Hepatocyte (in vitro differentiated cells): ENCODE results near the gene ACR. TPM values are rescaled to one million over a fixed set of nuclear protein-coding genes. Genes with fewer than 3 reads are reported as not detected.

ENCODE experiments used
- DNase-seq: peaks from one replicate; pipeline ENCODE4 v3.0.0-alpha.2; 2016; ENCODE audit warnings: low spot score
- H2AFZ ChIP-seq: fragments of 200-600 bp; sonication (generic); 2 replicates; pipeline ENCODE4 v1.6.0; 2016; ENCODE audit warnings: antibody characterized with exemption, mild to moderate bottlenecking
- H3K27ac ChIP-seq: fragments of 200-600 bp; sonication (generic); 2 replicates; pipeline ENCODE4 v1.5.1; 2016; ENCODE audit warnings: mild to moderate bottlenecking
- H3K27me3 ChIP-seq: fragments of 200-600 bp; sonication (generic); 2 replicates; pipeline ENCODE4 v1.6.1; 2016
- H3K36me3 ChIP-seq: fragments of 200-600 bp; sonication (generic); replicated peaks from 2 replicates; pipeline ENCODE4 v1.5.1; 2016; ENCODE audit warnings: low read depth; ENCODE audit not compliant: insufficient read depth
- H3K4me1 ChIP-seq: fragments of 200-600 bp; sonication (generic); 2 replicates; pipeline ENCODE4 v1.5.1; 2016; ENCODE audit warnings: mild to moderate bottlenecking, moderate library complexity; ENCODE audit not compliant: insufficient read depth
- H3K4me2 ChIP-seq: fragments of 200-600 bp; sonication (generic); 2 replicates; pipeline ENCODE4 v1.6.0; 2016
- H3K4me3 ChIP-seq: fragments of 200-600 bp; sonication (generic); 2 replicates; pipeline ENCODE4 v1.5.1; 2016; ENCODE audit warnings: mild to moderate bottlenecking
- H3K79me2 ChIP-seq: fragments of 200-600 bp; sonication (generic); 2 replicates; pipeline ENCODE4 v1.6.0; 2017; ENCODE audit warnings: mild to moderate bottlenecking
- H3K9me2 ChIP-seq: fragments of 200-600 bp; sonication (generic); replicated peaks from 2 replicates; pipeline ENCODE4 v1.6.0; 2017; ENCODE audit warnings: mild to moderate bottlenecking; ENCODE audit not compliant: insufficient read depth
- H3K9me3 ChIP-seq: fragments of 200-600 bp; sonication (generic); 2 replicates; pipeline ENCODE4 v1.5.1; 2016; ENCODE audit warnings: low read depth, mild to moderate bottlenecking
- H4K20me1 ChIP-seq: fragments of 200-600 bp; sonication (generic); 2 replicates; pipeline ENCODE4 v1.6.0; 2016; ENCODE audit warnings: mild to moderate bottlenecking; ENCODE audit not compliant: insufficient read depth, poor library complexity, severe bottlenecking
- CTCF ChIP-seq: fragments of 200-600 bp; sonication (generic); IDR thresholded peaks from 2 replicates; pipeline ENCODE4 v1.5.1; 2016; ENCODE audit warnings: antibody characterized with exemption, mild to moderate bottlenecking; ENCODE audit not compliant: poor library complexity
- EZH2 ChIP-seq: fragments of 200-600 bp; sonication (generic); IDR thresholded peaks from 2 replicates; pipeline ENCODE4 v1.6.1; 2016; ENCODE audit warnings: antibody characterized with exemption, mild to moderate bottlenecking, borderline replicate concordance
- EZH2phosphoT487 ChIP-seq: fragments of 200-600 bp; sonication (generic); IDR thresholded peaks from one replicate; pipeline ENCODE4 v1.6.1; 2018; ENCODE audit warnings: antibody characterized with exemption, mild to moderate bottlenecking, low read depth, moderate library complexity; ENCODE audit not compliant: unreplicated experiment, severe bottlenecking
- WGBS: methylation state at CpG from one replicate; pipeline ENCODE4 v1.1.6; 2016; ENCODE audit warnings: low lambda C conversion rate; ENCODE audit errors: missing lambda C conversion rate; 5-methylcytosine and 5-hydroxymethylcytosine counted together
- polyA plus RNA-seq: library from polyadenylated mRNA; unstranded; fragments of >200 nt; fragmentation: Nextera tagmentation; extraction: Ambion mirVana; gene quantifications from 2 replicates; pipeline ENCODE4 v1.2.1, GENCODE V29; 2016
- total RNA-seq: library from RNA; depleted of rRNA; stranded (reverse); fragments of >200 nt; gene quantifications from 2 replicates; pipeline ENCODE4 v1.2.3, GENCODE V29; 2014

The ACR gene
- total and polyA plus RNA-seq, 2 experiments from 2014 or later: not detected

DNA sequence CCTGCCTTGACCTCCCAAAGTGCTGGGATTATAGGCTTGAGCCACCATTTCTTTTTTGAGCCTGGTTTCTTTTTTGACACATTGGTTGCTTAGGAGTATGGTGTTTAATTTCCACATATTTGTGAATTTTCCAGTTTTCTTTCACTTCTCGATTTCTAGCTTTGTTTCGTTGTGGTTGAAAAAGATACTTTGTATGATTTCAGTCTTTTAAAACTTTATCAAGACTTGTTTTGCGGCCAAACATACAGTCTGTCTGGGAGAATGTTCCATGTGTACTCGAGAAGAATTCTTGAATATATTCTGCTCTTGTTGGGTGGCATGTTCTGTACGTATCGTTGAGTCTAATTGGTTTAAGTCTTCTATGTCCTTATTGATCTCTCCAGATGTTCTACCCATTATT is 44.5 kb upstream of the ACR start:
- Histone ChIP-seq H3K4me3 (no peak overlapping the region), H2AFZ (no peak overlapping the region)
- TF ChIP-seq CTCF (no peak), EZH2 (no peak), EZH2phosphoT487 (no peak)

GRCh38 chr22:50694099-50694605 is 43.9 kb upstream of the ACR start:
- Histone ChIP-seq H3K4me3 (no peak overlapping the region), H4K20me1 (no peaks in the 10 kb centered on the region), H3K27ac (no peak overlapping the region), H2AFZ (no peak overlapping the region), H3K27me3 (no peaks in the 10 kb centered on the region), H3K9me2 (no peaks in the 10 kb centered on the region), H3K36me3 (no peaks in the 10 kb centered on the region), H3K79me2 (no peaks in the 10 kb centered on the region), H3K9me3 (no peaks in the 10 kb centered on the region), H3K4me2 (no peak overlapping the region), H3K4me1 (peaks cover 7% of the 10 kb centered on the region)
- TF ChIP-seq EZH2 (no peak), EZH2phosphoT487 (no peak), CTCF (no peak)
- WGBS: 60% methylated on average over 3 of the region's 3 CpGs
- no peak for DNase-seq

More for the DNA sequence above, 44.5 kb upstream of the ACR start:
- Histone ChIP-seq H3K36me3 (no peaks in the 10 kb centered on the region), H3K9me3 (no peaks in the 10 kb centered on the region), H3K9me2 (no peaks in the 10 kb centered on the region), H3K4me2 (no peak overlapping the region), H3K27me3 (no peaks in the 10 kb centered on the region), H3K4me1 (peaks cover 7% of the 10 kb centered on the region), H3K79me2 (no peaks in the 10 kb centered on the region), H3K27ac (no peak overlapping the region), H4K20me1 (no peaks in the 10 kb centered on the region)
- WGBS: 92% methylated on average over 6 of the region's 6 CpGs
- DNase-seq: no peak

GRCh38 chr22:50694766-50695420 is 43.1 kb upstream of the ACR start:
- no peaks in the 10 kb centered on the region for H3K9me2 ChIP-seq
- TF ChIP-seq CTCF: no peak
- no peak for TF ChIP-seq EZH2phosphoT487
- no peak for TF ChIP-seq EZH2
- WGBS: 94% methylated on average over 18 of the region's 18 CpGs

More at GRCh38 chr22:50694766-50695420, 43.1 kb upstream of the ACR start:
- H3K27ac ChIP-seq: no peak overlapping the region
- H3K79me2 ChIP-seq: no peaks in the 10 kb centered on the region
- no peak overlapping the region for H2AFZ ChIP-seq
- peaks cover 7% of the 10 kb centered on the region for H3K4me1 ChIP-seq
- H3K27me3 ChIP-seq: no peaks in the 10 kb centered on the region
- H3K36me3 ChIP-seq: no peaks in the 10 kb centered on the region
- H3K4me2 ChIP-seq: no peak overlapping the region
- no peak for DNase-seq
- no peak overlapping the region for H3K4me3 ChIP-seq
- H4K20me1 ChIP-seq: no peaks in the 10 kb centered on the region
- H3K9me3 ChIP-seq: no peaks in the 10 kb centered on the region
